Fibroblast of mammary gland (primary cell): ENCODE results near the gene TNPO3.
"Not testable (repeated sequence)": the region's sequence is repeated elsewhere in the genome, so short reads cannot be mapped to it uniquely, and the experiment has no call there.

ENCODE experiments used
- DNase-seq: peaks from one replicate; pipeline ENCODE4 v3.0.0-alpha.2; 2010; ENCODE audit warnings: low read depth
- H3K4me3 ChIP-seq: 2 replicates; pipeline ENCODE4 v1.5.1; 2011; ENCODE audit warnings: low read depth, mild to moderate bottlenecking, low read length, moderate library complexity; ENCODE audit not compliant: control insufficient read depth
- CTCF ChIP-seq: conservative IDR thresholded peaks from 2 replicates; pipeline ENCODE4 v1.5.1; 2011; ENCODE audit warnings: low read depth, low read length, inconsistent platforms; ENCODE audit not compliant: control insufficient read depth, insufficient read depth

The TNPO3 gene

GRCh38 chr7:129041142-129042085 lies 13.5 kb downstream of the TNPO3 start:
- H3K4me3 ChIP-seq: no peak overlapping the region
- no peak for DNase-seq
- TF ChIP-seq CTCF: no peak

- DNase-seq: not testable (repeated sequence)
Measured at GRCh38 chr7:129038468-129038867, 16.4 kb downstream of the TNPO3 start.

GRCh38 chr7:129037585-129037984 lies 17.3 kb downstream of the TNPO3 start:
- no peak for DNase-seq
- no peak overlapping the region for H3K4me3 ChIP-seq
- no peak for TF ChIP-seq CTCF

More at GRCh38 chr7:129038468-129038867, 16.4 kb downstream of the TNPO3 start:
- not testable (repeated sequence) for H3K4me3 ChIP-seq

DNA sequence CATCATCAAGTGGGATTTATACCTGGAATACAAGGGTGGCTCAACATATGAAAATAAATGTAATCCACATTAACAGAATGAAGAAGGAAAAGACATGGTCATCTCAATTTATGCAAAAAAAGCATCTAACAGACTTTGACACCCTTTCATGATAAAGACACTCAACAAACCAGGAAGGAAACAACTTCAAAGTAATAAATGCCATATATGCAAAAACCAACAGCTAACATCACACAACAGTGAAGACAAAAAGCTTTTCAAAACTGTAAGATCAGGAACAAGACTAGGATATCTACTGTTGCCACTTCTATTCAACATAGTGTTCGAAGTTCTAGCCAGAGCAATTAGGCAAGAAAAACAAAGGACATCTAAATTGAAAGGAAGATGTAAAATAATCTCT lies 22.9 kb downstream of the TNPO3 start:
- no peak for DNase-seq
- no peak for TF ChIP-seq CTCF
- no peak overlapping the region for H3K4me3 ChIP-seq

GRCh38 chr7:129030440-129030839 lies 24.5 kb downstream of the TNPO3 start:
- TF ChIP-seq CTCF: no peak
- no peak overlapping the region for H3K4me3 ChIP-seq
- no peak for DNase-seq

- no peak for TF ChIP-seq CTCF
- no peak overlapping the region for H3K4me3 ChIP-seq
- DNase-seq: no peak
Measured at GRCh38 chr7:129024125-129024524, 30.8 kb downstream of the TNPO3 start.

- TF ChIP-seq CTCF: no peak
- DNase-seq: no peak
- no peak overlapping the region for H3K4me3 ChIP-seq
Measured at GRCh38 chr7:129021656-129022055, 33.3 kb downstream of the TNPO3 start.
